Measurements from ENCODE around the gene SEZ6.

GRCh38 chr17:28920201-28920600 lies 85.6 kb downstream of the SEZ6 start:
- TF ChIP-seq REST (IDR thresholded peaks at IDR 0.05; ENCODE audit: low read depth, low read length) (no peak), POLR2AphosphoS5 (IDR thresholded peaks at IDR 0.05; ENCODE audit: low read length) (no peak), CHD4 (IDR thresholded peaks at IDR 0.05) (no peak), PML (IDR thresholded peaks at IDR 0.05; ENCODE audit: low read length) (no peak), KLF5 (IDR thresholded peaks at IDR 0.05; ENCODE audit: partially characterized antibody) (no peak), POLR2A (IDR thresholded peaks at IDR 0.05; ENCODE audit: low read depth, low read length) (no peak)
- TF ChIP-seq, protein P1, sequence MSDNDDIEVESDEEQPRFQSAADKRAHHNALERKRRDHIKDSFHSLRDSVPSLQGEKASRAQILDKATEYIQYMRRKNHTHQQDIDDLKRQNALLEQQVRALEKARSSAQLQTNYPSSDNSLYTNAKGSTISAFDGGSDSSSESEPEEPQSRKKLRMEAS (IDR thresholded peaks at IDR 0.05; ENCODE audit: low read depth, low read length), result no peak

Data from GM12878 (cell line).